HG03439 (cell line): ENCODE data around the gene S100A7.
"Not testable (repeated sequence)": the region's sequence is repeated elsewhere in the genome, so short reads cannot be mapped to it uniquely, and the experiment has no call there.

ENCODE experiments used
- ATAC-seq: cut with Tn5 transposase; IDR thresholded peaks from one replicate; pipeline ENCODE4 v1.9.1; 2021; ENCODE audit warnings: mild to moderate bottlenecking, moderate library complexity; ENCODE audit not compliant: unreplicated experiment

Gene S100A7

GRCh38 chr1:153431928-153432327 lies 28.5 kb downstream of the S100A7 start:
- ATAC-seq: no peak

- ATAC-seq: no peak
Observed at GRCh38 chr1:153431427-153431826, 29.0 kb downstream of the S100A7 start.

- no peak for ATAC-seq
Observed at GRCh38 chr1:153431002-153431401, 29.4 kb downstream of the S100A7 start.

- no peak for ATAC-seq
Observed at GRCh38 chr1:153430561-153430960, 29.9 kb downstream of the S100A7 start.

- no peak for ATAC-seq
Observed at GRCh38 chr1:153430166-153430553, 30.3 kb downstream of the S100A7 start.

GRCh38 chr1:153429266-153430165 lies 30.9 kb downstream of the S100A7 start:
- no peak for ATAC-seq

GRCh38 chr1:153428791-153429190 lies 31.7 kb downstream of the S100A7 start:
- no peak for ATAC-seq

GRCh38 chr1:153428073-153428638 lies 32.3 kb downstream of the S100A7 start:
- no peak for ATAC-seq

- ATAC-seq: no peak
Observed at GRCh38 chr1:153426809-153427208, 33.6 kb downstream of the S100A7 start.

GRCh38 chr1:153422450-153423068 lies 37.9 kb downstream of the S100A7 start:
- no peak for ATAC-seq

GRCh38 chr1:153420306-153420705 lies 40.1 kb downstream of the S100A7 start:
- no peak for ATAC-seq

- ATAC-seq: not testable (repeated sequence)
Observed at GRCh38 chr1:153419436-153419793, 41.0 kb downstream of the S100A7 start.

GRCh38 chr1:153418758-153419435 lies 41.6 kb downstream of the S100A7 start:
- ATAC-seq: not testable (repeated sequence)

GRCh38 chr1:153417136-153417888 lies 43.1 kb downstream of the S100A7 start:
- ATAC-seq: no peak

GRCh38 chr1:153415850-153416570 lies 44.4 kb downstream of the S100A7 start, which contains the start of gene S100A7A:
S100A7A (plus strand) TSS chr1:153416520; CDS start chr1:153418083, 1,563 bp downstream.
- no peak for ATAC-seq

- not testable (repeated sequence) for ATAC-seq
Observed at GRCh38 chr1:153413961-153414360, 46.5 kb downstream of the S100A7 start.
